Kidney (tissue), 14 donors: ENCODE measurements around the gene SLCO1B1. TPM values are rescaled to one million over a fixed set of nuclear protein-coding genes. Genes with fewer than 3 reads are reported as not detected.

Experiments
- DNase-seq, 5 donors: peaks; one replicate each; pipeline ENCODE4 v3.0.0-alpha.2; 2013 to 2020
- FAIRE-seq: peaks from 2 replicates; lab custom pipeline; 2012; peaks lifted over from hg19 to GRCh38; lab: Jason Lieb, UNC
- H3K27ac ChIP-seq, 2 donors: one replicate each; pipeline ENCODE4 v1.7.0; 2013; ENCODE audit warnings: low read depth in 2 of 2, low read length in 2 of 2, inconsistent platforms in 1 of 2
- H3K27me3 ChIP-seq: one replicate; pipeline ENCODE4 v1.7.1; 2013; ENCODE audit warnings: low read length, inconsistent platforms; ENCODE audit not compliant: control insufficient read depth, insufficient read depth
- H3K36me3 ChIP-seq, 3 donors: one replicate each; pipeline versions ENCODE4 v1.7.0 to v1.7.1; 2013; ENCODE audit warnings: low read length in 3 of 3, control low read depth in 1 of 3, inconsistent platforms in 1 of 3; ENCODE audit not compliant: insufficient read depth in 3 of 3, control insufficient read depth in 2 of 3
- H3K4me1 ChIP-seq, 3 donors: one replicate each; pipeline versions ENCODE4 v1.7.0 to v1.7.1; 2013; ENCODE audit warnings: low read length in 3 of 3, inconsistent platforms in 1 of 3, low read depth in 1 of 3; ENCODE audit not compliant: control insufficient read depth in 2 of 3, insufficient read depth in 2 of 3
- H3K4me3 ChIP-seq, 3 donors: one replicate each; pipeline versions ENCODE4 v1.7.0 to v1.8.1; 2013; ENCODE audit warnings: low read length in 3 of 3, control low read depth in 1 of 3, inconsistent platforms in 1 of 3
- H3K9ac ChIP-seq, 3 donors: one replicate each; pipeline versions ENCODE4 v1.7.0 to v1.7.1; 2013; ENCODE audit warnings: low read length in 3 of 3, control low read depth in 1 of 3, inconsistent platforms in 1 of 3
- H3K9me3 ChIP-seq, 3 donors: one replicate each; pipeline versions ENCODE4 v1.7.0 to v1.7.1; 2013; ENCODE audit warnings: low read length in 3 of 3, control low read depth in 1 of 3, inconsistent platforms in 1 of 3; ENCODE audit not compliant: control insufficient read depth in 2 of 3, insufficient read depth in 1 of 3
- intact Hi-C: fragments of 100-400 bp; cut with DNase I; formaldehyde crosslinking; loops from one replicate; pipeline ENCODE4 v1.11.1; 2022
- polyA plus RNA-seq: library from polyadenylated mRNA; stranded (reverse); fragments of 350-450 nt; fragmentation: Illumina TruSeq; extraction: RNeasy Lipid Tissue Mini Kit (QIAGEN cat#74804); gene quantifications from one replicate; pipeline ENCODE4 v1.2.3, GENCODE V29; 2014; ENCODE audit warnings: low read depth, low replicate concordance; ENCODE audit not compliant: insufficient read depth
- total RNA-seq: library from RNA; stranded (reverse); fragmentation: NEBNext Ultra II Directional; extraction: Animal tissue kit (Norgen Biotek cat#: 25700); gene quantifications from one replicate; pipeline ENCODE4 v1.2.1, GENCODE V29; 2021
- TF ChIP-seq, protein P1 (sequence below): IDR thresholded peaks from 3 replicates; pipeline ENCODE4 v1.5.1; 2012; ENCODE audit warnings: mild to moderate bottlenecking, moderate library complexity, borderline replicate concordance; ENCODE audit not compliant: insufficient read depth; ENCODE audit errors: extremely low read depth
- donor health status: control.
- donor health status: control.
- donor health status: control.
- donor health status: control.
- donor health status: control.
- donor health status: DM: yes; HTN: yes; CAD: no.
- donor health status: Normal renal cell carcinoma (clear cell type).

Gene SLCO1B1
- total and polyA plus RNA-seq, 2 donors from 2014 or later: not detected

DNA sequence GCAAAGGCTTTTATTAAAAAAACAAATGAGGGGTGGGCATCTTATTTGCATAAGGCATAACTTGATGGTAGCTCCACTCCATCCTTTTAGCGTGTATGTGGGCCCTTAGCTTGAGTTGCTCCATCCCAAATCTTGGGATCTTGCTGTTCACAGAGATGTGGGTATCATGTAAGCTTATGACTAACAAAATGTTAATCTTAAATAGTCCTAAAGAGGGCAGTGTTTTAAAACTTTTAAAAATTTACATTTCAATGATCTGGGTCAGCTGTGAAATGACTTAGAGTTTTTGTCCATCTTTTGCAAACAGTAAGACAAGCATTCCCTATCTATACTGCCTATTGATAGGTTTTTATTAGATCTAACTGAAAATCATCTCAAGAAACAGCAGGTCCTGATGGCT is 117.7 kb downstream of the SLCO1B1 start:
- H3K27me3 ChIP-seq: no peaks in the 10 kb centered on the region
- H3K4me1 ChIP-seq: no peaks in the 10 kb centered on the region
- intact Hi-C loops: no loop called here
- H3K27ac ChIP-seq: no peak overlapping the region
- TF ChIP-seq, protein P1, sequence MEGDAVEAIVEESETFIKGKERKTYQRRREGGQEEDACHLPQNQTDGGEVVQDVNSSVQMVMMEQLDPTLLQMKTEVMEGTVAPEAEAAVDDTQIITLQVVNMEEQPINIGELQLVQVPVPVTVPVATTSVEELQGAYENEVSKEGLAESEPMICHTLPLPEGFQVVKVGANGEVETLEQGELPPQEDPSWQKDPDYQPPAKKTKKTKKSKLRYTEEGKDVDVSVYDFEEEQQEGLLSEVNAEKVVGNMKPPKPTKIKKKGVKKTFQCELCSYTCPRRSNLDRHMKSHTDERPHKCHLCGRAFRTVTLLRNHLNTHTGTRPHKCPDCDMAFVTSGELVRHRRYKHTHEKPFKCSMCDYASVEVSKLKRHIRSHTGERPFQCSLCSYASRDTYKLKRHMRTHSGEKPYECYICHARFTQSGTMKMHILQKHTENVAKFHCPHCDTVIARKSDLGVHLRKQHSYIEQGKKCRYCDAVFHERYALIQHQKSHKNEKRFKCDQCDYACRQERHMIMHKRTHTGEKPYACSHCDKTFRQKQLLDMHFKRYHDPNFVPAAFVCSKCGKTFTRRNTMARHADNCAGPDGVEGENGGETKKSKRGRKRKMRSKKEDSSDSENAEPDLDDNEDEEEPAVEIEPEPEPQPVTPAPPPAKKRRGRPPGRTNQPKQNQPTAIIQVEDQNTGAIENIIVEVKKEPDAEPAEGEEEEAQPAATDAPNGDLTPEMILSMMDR: no peak
- peak in 2 of 5 donors; percentile 1 to 28 for DNase-seq
- no peak for FAIRE-seq
- H3K4me3 ChIP-seq: no peak overlapping the region
- H3K9me3 ChIP-seq: no peaks in the 10 kb centered on the region
- H3K9ac ChIP-seq: no peak overlapping the region
- no peaks in the 10 kb centered on the region for H3K36me3 ChIP-seq

DNA sequence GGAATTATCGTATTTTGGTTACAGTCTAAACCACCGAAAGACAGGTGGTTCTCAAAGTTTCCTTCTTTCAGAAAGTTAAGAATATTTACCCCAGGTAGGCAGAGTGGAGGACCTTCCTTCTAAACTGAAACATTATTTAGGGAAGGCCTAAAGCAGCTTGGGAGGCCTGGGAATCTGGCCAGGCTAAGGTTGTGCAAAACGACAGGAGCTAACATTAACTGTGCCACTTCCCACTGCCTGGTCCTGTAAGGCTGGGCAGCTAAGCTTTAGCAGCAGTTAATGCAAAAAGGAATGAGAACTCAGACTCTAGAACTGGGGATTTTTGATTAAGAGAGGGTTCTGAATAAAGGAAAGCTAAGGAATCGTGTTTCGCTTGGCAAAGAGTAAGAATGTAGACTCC is 121.1 kb downstream of the SLCO1B1 start:
- TF ChIP-seq, protein P1: no peak
- no peak for DNase-seq
- no peaks in the 10 kb centered on the region for H3K9me3 ChIP-seq
- no peaks in the 10 kb centered on the region for H3K4me1 ChIP-seq
- H3K9ac ChIP-seq: no peak overlapping the region
- no peak for FAIRE-seq
- intact Hi-C loops: no loop called here
- H3K27ac ChIP-seq: no peak overlapping the region
- no peaks in the 10 kb centered on the region for H3K27me3 ChIP-seq
- H3K36me3 ChIP-seq: no peaks in the 10 kb centered on the region
- H3K4me3 ChIP-seq: no peak overlapping the region

DNA sequence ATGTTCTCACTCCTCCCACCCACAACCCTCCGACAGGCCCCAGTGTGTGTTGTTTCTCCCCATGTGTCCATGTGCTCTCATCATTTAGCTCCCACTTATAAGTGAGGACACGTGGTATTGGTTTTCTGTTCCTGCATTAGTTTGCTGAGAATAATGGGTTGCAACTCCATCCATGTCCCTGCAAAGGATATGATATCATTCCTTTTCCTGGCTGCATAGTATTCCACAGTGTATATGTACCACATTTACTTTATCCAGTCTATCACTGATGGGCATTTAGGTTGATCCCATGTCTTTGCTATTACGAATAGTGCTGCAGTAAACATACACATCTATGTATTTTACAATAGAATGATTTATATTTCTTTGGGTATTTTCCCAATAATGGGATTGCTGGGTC is 126.2 kb downstream of the SLCO1B1 start:
- intact Hi-C loops: no loop called here

More for the DNA sequence above, 126.2 kb downstream of the SLCO1B1 start:
- no peaks in the 10 kb centered on the region for H3K36me3 ChIP-seq
- no peak for DNase-seq
- peaks cover 0 to 2% (median 0%) of the 10 kb centered on the region in 3 donors for H3K9me3 ChIP-seq
- no peaks in the 10 kb centered on the region for H3K27me3 ChIP-seq
- H3K4me1 ChIP-seq: no peaks in the 10 kb centered on the region
- H3K4me3 ChIP-seq: no peak overlapping the region
- no peak overlapping the region for H3K27ac ChIP-seq
- TF ChIP-seq, protein P1: no peak
- FAIRE-seq: no peak
- no peak overlapping the region for H3K9ac ChIP-seq
